Retina (tissue), 1 donor: ENCODE measurements around the gene EXOSC3.
"Not testable (repeated sequence)": the region's sequence is repeated elsewhere in the genome, so short reads cannot be mapped to it uniquely, and the experiment has no call there.

ENCODE experiments used
- DNase-seq: peaks from one replicate; pipeline ENCODE4 v3.0.0-alpha.2; 2016

Gene EXOSC3

GRCh38 chr9:37775216-37775919 lies 9.5 kb downstream of the EXOSC3 start:
- no peak for DNase-seq

- DNase-seq = no peak
Measured at GRCh38 chr9:37769995-37770394, 14.9 kb downstream of the EXOSC3 start.

- DNase-seq = no peak
Measured at GRCh38 chr9:37769306-37769705, 15.6 kb downstream of the EXOSC3 start.

DNA sequence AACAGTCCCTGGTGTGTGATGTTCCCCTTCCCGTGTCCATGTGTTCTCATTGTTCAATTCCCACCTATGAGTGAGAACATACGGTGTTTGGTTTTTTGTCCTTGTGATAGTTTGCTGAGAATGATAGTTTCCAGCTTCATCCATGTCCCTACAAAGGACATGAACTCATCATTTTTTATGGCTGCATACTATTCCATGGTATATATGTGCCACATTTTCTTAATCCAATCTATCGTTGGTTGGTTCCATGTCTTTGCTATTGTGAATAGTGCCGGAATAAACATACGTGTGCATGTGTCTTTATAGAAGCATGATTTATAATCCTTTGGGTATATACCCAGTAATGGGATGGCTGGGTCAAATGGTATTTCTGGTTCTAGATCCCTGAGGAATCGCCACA lies 19.6 kb downstream of the EXOSC3 start:
- not testable (repeated sequence) for DNase-seq

DNA sequence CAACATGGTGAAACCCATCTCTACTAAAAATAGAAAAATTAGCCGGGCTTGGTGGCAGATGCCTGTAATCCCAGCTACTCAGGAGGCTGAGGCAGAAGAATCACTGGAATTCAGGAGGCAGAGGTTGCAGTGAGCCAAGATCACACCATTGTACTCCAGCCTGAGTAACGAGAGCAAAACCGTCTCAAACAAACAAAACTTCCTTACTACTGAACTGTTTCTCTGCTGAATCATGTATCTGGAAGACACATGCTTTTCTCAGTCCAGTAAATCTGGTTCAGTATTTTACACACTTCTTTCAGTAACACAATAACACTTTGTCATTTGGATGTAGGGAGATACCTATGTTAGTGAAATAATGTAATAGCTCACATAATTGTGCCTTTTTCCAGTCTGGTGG lies 23.4 kb downstream of the EXOSC3 start:
- no peak for DNase-seq

DNA sequence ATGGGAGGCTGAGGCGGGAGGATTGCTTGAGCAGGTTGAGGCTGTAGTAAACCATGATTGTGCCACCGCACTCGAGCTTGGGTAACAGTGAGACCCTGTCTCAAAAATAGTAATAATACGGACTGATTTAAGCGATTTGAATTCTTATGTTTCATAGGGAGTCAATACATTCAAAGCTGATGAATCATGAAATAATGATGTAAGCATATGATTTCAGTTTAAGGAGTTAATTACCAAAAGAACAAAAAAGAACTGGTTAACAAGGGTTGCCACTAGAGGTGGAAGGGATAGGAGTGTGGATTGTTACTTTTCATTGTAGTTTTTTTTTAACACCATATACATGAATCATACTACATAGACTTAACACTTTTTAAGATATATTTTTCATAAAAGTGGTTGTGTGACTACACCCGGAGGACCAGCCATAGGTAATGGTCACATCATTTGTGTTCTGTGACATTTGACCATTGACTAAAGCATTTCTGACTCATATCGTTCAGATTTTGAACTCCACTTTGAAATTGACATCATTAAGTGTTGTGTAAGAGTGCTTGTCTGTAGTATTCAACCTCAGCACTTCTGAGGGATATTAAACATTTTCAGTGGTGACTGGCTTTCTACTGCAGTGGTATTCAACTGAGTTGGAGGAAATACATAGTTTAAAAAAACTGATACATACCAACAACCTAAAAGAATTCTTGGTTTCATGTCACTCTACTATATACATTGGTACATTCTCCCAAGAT lies 24.3 kb downstream of the EXOSC3 start:
- DNase-seq = no peak

DNA sequence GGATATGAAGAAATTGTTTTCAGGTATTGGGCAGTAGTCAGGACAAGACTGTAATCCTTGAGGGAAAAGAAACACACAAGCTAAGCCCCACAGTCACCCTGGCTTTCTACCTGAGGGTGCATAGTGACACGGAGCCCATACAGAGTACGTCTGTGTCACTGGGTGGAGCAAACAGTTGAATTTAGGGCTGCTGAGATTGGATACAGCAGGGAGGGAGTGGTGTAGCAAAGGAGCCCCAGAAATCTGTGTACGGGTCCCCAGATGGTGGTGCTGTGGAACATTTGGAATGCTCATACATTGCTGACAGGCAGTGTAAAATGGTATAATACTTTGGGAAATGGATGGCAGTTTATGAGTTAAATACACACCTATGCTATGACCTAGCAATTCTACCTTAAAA lies 26.1 kb downstream of the EXOSC3 start:
- DNase-seq = no peak

DNA sequence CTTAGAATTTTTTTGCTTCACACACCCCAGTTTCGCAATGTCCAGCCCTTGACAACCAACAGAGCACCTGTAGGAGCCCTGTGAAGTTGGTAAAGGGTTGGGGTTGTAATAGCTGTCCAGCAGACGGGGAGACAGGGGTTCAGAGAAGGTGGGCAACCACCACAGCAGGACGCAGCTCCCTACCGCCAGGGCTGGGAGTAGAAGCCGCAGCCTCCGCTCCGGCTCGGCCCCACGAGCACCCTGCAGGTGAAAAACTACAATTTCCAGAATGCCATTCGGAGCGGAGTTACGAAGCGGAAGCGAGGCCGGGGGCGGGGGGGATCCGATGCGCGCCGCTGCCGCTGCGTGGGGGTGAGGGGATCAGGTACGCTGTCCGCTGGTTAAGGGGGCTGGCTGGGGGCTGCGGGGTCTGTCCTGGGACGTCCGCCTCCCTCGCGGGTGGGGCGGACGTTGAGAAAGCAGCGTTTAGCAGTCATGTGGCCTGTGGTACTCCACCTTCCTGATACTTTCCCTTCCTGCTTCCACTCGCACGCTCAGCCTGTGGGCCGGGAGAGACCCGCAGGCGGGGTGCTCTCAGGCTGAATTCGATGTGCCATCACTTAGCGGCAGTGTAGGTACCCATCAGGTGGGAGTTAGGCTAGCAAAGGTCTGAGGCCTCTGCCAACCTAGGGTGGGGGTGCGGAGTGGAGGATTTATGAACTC lies 31.2 kb downstream of the EXOSC3 start, which contains the start of gene TRMT10B:
Gene TRMT10B (plus strand): TSS at position 317 of the 702 bp plus-strand sequence. CDS start 8,127 bp downstream, outside the sequence.
- DNase-seq = peak; percentile 79

- DNase-seq = no peak
Measured at GRCh38 chr9:37752642-37753488, 32.0 kb downstream of the EXOSC3 start.

DNA sequence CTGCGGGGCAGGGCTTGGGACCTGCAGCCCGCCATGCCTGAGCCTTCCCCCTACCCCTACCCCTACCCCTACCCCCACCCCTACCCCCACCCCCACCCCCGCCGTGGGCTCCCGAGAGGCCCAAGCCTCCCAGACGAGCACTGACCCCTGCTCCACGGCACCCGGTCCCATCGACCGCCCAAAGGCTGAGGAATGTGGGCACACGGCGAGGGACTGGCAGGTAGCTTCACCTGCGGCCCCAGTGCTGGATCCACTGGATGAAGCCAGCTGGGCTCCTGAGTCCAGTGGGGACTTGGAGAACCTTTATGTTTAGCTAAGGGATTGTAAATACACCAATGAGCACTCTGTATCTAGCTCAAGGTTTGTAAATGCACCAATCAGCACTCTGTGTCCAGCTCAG lies 32.8 kb downstream of the EXOSC3 start:
- not testable (repeated sequence) for DNase-seq

DNA sequence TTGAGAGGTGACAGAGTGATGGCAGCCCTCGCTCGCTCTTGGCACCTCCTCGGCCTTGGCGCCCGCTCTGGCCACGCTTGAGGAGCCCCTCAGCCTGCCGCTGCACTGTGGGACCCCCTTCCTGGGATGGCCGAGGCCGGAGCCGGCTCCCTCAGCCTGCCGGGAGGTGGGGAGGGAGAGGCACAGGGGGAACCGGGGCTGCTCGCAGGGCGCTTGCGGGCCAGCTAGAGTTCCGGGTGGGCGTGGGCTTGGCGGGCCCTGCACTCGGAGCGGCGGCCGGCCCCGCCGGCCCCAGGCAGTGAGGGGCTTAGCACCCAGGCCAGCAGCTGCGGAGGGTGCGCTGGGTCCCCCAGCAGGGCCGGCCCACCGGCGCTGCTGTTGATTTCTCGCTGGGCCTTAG lies 33.2 kb downstream of the EXOSC3 start:
- not testable (repeated sequence) for DNase-seq

- DNase-seq = no peak
Measured at GRCh38 chr9:37751186-37751585, 33.7 kb downstream of the EXOSC3 start.

GRCh38 chr9:37749129-37749528 lies 35.7 kb downstream of the EXOSC3 start:
- no peak for DNase-seq

- DNase-seq = peak; percentile 66
Measured at GRCh38 chr9:37747271-37747753, 37.6 kb downstream of the EXOSC3 start.

DNA sequence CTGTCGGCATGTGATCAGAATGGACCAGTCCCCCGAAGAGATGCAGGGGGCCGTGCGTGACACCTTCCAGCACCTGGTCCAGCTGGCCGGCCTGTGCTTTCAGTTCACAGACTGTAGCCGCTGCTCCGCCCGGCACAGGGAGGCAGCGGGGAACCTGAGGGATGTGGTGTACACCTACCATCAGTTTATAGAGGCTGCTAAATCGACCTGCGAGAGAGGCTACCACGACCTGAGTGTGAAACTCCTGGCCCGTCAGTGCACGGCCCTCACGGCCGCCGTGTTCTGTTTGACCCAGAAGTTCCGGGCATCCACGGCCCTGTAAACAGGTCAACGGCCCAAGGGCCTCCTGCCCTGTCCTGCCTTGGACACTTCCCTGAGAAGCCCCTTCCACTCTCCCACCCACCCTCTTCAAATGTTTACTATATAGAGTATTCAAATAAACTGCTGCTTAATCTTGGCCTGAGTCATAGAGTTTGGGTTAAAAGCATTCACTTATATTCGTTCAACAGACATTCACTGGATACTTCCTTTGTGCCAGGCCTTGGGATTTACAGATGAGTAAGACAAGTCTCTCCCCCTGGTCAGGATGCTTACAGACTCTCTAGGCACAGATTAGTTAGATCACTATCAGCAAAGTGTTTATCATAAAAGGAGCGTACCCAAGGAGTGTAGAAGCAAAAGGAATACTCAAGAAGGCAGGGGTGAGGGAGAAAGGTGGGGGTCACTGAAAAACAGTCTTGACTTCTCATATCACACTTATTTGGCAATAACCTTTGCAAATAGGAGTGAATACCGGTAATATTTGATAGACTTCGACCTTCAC lies 38.2 kb downstream of the EXOSC3 start:
- no peak for DNase-seq

GRCh38 chr9:37745970-37746369 lies 38.9 kb downstream of the EXOSC3 start:
- no peak for DNase-seq

DNA sequence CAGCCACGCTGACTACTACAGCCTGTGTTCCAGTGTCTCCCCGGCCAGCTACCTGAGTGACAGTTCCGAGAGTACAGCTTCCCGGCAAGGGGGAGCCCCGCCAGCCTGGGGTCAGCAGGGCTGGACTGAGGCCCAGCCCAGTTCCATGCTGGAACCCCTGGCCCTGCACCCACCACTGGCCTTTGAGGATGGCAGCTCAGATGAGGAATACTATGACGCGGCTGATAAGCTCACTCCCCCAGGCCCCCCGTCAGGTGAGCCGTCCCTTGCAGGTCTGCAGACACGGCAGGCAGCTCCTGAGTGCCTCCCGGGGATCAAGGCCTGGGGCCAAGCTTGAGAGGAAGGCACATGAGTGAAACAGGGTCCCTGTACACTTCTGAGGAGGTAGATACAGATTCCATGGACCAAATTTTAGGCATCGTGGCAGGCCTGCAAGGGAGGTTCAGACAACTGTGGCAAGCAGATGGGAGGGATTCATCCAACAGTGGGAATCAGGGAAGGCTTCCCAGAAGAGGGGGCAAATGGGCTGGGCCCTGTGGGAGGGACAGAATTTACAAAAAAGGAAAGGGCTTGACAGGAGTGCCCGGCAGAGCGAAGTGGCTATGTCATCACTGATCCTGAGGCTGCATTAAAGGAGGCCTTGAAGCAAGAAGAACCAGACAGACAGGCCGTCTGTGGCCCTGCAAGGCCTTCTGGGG lies 44.1 kb downstream of the EXOSC3 start:
- no peak for DNase-seq

- DNase-seq = no peak
Measured at GRCh38 chr9:37740128-37740527, 44.7 kb downstream of the EXOSC3 start.

GRCh38 chr9:37739222-37739621 lies 45.6 kb downstream of the EXOSC3 start:
- no peak for DNase-seq

DNA sequence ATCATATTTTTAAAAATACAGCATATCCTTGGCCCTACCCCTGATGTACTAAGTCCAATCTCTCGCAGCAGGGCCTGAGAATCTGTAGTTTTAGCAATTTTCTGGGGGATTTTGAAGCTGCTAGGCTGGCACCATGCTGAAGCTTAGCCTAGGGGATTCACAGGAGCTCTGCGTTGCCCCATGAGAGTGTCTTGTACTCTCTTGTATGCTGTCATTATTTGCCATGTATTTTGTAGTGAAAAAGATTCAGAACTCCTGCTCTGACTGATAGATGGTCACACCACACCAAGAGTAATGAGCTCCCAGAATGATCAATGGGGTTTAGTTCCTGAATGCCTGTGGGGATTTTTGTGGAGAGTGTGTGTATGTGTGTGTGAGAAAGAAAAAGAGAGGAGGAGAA lies 51.9 kb downstream of the EXOSC3 start:
- no peak for DNase-seq
